NCI-H226 (cell line): ENCODE data around the gene CNOT11.
A peak's percentile ranks its signal among the peaks of the same experiment; 100 is the strongest.
"Not testable (repeated sequence)": the region's sequence is repeated elsewhere in the genome, so short reads cannot be mapped to it uniquely, and the experiment has no call there.

Experiments
- DNase-seq: peaks from one replicate; pipeline ENCODE4 v3.0.0-alpha.2; 2015

Gene CNOT11

DNA sequence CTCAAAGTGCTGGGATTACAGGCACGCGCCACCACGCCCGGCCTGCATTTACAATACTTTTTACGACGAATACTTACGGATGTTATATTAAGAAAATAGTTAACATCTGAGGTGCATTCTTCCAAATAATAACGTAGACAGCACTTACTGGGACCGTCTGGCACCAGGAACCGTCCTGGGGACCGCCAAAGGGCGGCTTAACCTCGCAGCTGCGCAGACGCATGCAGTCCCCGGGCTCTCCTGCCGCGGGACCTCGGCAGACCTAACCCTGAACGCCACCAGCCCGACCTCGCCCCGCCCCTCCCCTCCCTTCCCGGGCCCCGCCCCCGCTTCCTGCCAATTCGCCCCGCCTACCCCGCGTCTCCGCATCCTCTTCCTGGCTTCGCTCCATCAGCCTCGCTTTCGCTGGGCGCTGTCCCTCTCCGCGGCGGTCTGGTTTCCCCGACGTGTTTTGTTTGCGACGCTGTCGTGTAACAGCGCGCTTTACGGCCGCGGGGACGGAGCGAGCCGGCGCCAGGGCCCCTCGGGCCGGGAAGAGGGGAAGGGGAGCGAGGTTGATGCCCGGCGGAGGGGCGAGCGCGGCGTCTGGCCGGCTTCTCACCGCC, at the start of gene CNOT11:
TSS of gene CNOT11 (plus strand) at position 479 of the 605 bp plus-strand sequence. CDS start at position 558, 79 bp downstream.
- DNase-seq = peak; percentile 98

- DNase-seq = no peak
Measured at GRCh38 chr2:101204400-101205115, 48.1 kb upstream of the CNOT11 start.

DNA sequence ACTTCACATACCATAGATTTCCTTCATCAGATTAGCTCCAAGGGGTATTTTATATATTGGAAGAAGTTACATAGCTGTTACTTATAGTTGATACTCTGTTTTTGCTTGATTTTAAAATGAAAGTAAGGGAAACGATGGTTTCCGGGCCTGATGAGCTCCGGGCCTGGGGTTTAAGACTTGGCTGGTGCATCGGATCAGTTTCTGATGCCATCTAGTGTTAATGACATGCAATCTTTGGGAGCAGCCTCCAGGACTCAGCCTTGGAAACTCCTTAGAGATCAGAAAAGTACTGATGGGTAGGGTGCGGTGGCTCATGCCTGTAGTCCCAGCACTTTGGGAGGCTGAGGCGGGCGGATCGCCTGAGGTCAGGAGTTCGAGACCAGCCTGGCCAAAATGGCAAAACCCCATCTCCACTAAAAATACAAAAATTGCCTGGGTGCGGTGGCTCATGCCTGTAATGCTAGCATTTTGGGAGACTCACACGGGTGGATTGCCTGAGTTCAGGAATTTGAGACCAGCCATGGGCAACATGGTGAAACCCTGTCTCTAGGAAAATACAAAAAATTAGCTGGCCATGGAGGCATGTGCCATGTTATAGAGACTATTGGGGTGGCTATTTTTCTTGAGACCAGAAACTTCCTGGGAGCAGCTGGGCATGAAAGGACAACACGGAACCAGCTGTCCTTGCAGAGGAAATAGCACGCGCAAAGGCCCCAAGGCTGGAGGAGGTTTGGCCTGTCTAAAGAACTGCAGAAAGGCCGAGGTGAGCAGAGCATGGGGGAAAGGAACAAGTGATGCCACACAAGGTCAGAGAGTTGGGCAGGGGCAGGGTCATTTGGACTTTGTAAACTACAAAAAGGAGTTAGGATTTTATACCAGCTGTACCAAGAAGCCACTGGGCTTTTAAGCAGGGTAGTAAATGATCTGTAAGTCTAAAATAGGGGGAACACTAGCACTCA, 46.9 kb upstream of the CNOT11 start:
- peak; percentile 70 for DNase-seq

DNA sequence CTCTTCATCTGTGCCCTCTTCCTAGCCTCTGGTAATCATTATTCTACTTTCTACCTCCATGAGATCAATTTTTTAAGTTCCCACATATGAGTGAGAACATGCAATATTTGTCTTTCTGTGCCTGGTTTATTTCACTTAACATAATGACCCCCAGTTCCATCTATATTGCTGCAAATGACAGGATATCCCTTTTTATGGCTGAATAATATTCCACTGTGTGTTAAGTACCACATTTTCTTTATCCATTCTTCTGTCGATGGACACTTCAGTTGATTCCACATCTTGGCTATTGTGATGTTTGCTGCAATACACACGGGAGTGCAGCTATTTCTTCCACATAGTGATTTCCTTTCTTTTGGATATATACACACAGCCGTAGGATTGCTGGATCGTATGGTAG, 43.9 kb upstream of the CNOT11 start:
- DNase-seq = no peak

GRCh38 chr2:101219246-101219645, 33.4 kb upstream of the CNOT11 start:
- DNase-seq = no peak

GRCh38 chr2:101220091-101220490, 32.6 kb upstream of the CNOT11 start:
- DNase-seq = not testable (repeated sequence)

DNA sequence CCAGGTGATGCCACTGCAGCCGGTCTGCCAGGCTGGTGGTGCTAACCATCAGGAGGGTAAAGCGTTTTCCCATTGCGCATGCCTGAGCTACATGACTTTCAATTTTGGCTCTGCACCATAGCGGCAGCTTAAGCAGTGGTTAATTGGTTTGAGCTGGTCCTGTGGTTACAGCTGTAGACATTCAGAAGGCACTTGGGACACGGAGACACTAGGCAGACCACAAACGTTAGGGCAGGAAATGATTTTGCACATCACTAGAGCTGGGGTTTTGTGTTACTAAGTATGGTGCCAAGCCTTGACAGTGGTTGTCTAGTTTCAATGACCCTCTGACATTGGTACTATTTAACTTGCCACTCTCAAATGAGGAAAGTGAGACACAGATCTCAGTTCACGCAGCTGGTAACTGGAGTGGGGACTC, 28.9 kb upstream of the CNOT11 start:
- no peak for DNase-seq

GRCh38 chr2:101230541-101231001, 22.1 kb upstream of the CNOT11 start:
- peak; percentile 47 for DNase-seq

DNA sequence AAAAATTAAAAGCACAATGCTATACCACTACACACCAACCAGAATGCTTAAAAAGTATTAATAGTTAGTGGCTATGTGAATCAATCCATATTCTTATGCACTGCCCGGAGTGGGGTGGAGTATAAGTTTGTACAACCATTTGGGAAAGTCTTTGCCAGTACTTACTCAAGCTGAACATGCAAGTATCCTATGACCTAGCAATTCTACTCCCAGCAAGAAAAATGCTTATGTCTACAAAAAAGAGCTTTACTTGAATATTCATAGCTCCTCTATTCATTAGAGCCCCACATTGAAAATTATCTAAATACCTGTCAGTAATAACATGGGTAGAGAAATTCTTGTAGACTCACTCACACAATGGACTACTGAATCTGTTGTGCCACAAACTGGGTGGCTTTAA, 21.4 kb upstream of the CNOT11 start:
- no peak for DNase-seq

- no peak for DNase-seq
Measured at GRCh38 chr2:101231937-101232730, 20.6 kb upstream of the CNOT11 start.

- DNase-seq = no peak
Measured at GRCh38 chr2:101232770-101233169, 19.9 kb upstream of the CNOT11 start.

DNA sequence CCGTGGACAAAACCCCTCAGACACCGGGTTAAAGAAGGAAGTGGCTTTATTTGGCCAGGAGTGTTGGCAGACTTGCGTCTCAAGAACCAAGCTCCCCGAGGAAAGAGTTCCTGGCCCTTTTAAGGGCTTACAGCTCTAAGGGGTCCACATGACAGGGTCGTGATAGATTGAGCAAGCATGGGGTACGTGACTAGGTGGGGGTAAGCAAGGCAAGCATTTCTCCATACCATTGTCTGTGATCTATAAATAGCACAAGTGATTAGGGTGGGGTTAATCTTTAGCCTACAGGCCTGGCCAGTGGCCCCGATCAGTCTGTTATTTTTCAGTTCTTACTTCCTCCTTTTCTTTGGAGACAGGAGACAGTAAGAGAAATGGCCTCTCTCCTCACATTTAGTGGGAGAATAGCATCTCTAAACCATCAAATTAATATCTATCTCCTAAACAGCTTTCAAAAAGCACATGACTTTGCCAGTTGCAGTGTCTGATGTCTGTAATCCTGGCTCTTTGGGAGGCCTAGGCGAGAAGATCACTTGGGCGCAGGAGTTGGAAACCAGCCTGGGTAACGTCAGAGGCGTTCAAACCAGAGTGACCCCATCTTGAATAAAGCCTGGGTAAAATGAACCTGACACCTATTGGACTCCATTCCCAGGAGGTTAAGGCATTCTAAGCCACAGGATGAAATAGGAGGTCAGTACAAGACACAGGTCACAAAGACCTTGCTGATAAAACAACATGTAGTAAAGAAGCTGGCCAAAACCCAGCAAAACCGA, 18.3 kb upstream of the CNOT11 start:
- DNase-seq = no peak

- not testable (repeated sequence) for DNase-seq
Measured at GRCh38 chr2:101235956-101236355, 16.7 kb upstream of the CNOT11 start.

GRCh38 chr2:101237944-101238343, 14.7 kb upstream of the CNOT11 start:
- not testable (repeated sequence) for DNase-seq

DNA sequence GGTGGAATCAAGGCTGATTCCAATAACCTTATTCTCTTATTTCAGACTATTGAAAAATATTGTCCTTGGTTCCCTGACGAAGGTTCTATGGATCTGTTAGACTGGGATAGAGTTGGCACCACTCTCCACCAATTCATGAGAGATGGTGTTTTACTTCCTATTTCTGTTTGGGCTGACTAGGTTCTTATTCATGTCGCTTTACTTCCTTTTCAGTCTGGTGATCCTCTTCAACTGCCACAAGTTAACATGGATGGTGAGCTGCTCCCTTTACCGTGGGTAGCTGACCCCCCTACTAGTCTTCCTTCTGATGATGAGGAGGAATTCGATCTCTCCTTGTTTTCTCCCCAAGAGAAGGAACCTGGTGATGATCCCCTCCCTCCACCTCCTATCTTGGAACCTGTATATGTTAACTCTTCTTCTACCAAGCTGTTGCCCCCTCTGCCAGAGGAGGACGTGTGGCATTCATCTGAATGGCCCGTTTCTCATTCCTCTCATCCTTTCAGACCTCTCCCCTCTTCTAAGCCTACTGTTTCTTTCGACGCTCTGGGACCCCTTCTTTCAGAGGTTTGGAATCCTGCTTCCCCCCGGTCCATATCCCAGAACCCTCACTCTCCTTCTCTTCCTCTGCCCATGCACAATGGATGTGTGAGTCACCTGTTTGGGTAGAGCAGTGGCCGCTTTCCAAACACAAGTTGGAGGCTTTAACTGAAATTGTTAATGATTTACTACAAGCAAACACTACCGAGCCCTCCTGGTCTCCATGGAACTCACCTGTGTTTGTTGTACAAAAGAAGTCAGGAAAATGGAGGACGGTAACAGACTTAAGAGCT, 13.5 kb upstream of the CNOT11 start:
- DNase-seq = no peak

GRCh38 chr2:101239760-101240118, 12.9 kb upstream of the CNOT11 start:
- not testable (repeated sequence) for DNase-seq

- DNase-seq = not testable (repeated sequence)
Measured at GRCh38 chr2:101240694-101241093, 12.0 kb upstream of the CNOT11 start.

DNA sequence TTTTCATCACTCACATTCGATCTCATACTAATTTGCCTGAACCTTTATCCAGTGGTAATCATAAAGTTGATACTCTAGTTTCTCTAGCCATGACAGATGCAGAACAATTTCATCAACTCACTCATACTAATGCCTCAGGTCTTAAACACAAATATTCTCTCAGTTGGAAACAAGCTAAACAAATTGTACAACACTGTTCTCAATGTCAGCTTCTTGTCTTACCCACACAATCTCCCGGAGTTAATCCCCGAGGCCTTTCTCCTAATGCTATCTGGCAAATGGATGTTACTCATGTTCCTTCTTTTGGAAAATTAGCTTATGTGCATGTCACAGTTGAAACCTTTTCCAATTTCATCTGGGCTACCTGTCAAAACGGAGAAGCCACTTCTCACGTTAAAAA, 11.5 kb upstream of the CNOT11 start:
- DNase-seq = no peak

DNA sequence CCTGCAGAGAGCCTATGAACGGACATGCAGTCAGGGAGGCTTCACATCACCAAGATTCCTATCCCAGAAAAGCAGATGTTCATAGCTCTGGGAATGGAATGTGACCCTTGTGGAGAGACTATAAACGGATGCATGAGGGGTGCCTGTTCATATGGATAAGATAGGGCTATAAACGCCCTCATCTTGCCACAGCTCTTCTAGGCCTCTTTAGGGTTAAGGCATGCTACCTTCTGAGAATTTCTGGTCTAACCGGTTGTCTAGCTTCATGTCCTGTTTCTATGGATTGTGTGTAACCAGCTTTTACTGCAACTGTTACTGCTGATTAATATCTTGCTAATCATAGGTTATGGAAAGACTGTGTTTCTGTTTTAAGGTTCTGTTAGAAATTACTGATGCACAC, 8.3 kb upstream of the CNOT11 start:
- not testable (repeated sequence) for DNase-seq

DNA sequence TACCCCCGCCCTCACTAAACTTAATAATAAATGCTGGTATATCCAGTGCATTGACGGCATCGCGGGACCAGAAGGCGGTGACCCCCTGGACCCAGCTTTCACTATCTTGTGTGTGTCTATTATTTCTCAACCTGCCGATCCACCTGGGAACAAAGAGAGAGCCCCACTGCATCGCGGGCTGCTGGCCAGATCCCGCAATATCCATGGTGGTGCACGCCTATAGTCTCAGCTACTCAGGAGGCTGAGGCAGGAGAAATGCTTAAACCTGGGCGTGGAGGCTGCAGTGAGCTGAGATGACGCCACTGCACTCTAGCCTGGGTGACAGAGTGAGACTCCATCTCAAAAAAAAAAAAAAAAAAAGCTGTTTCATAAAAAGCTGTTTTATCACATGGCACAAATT, 7.8 kb upstream of the CNOT11 start:
- DNase-seq = not testable (repeated sequence)

DNA sequence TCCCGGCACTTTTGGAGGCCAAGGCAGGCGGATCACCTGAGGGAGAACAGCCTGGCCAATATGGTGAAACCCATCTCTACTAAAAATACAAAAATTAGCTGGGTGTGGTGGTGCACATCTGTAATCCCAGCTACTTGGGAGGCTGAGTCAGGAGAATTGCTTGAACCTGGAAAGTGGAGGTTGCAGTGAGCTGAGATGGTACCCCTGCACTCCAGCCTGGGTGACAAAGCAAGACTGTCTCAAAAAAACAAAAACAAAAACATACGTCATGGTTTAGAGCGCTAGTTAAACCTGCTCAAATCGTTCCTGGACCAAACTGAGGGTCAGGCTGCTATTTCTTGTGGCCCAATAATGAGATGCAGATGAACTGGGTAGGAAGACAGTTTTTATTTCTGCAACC, 7.2 kb upstream of the CNOT11 start:
- not testable (repeated sequence) for DNase-seq
